Effector memory CD4-positive, alpha-beta T cell (primary cell): ENCODE results near the gene SWT1.
A peak's percentile ranks its signal among the peaks of the same experiment; 100 is the strongest.
"Not testable (repeated sequence)": the region's sequence is repeated elsewhere in the genome, so short reads cannot be mapped to it uniquely, and the experiment has no call there.

Experiments
- DNase-seq, 3 donors: peaks; one replicate each; pipeline ENCODE4 v3.0.0-alpha.2; 2020
- H3K27ac ChIP-seq: 2 replicates; pipeline ENCODE4 v1.7.0; 2013; ENCODE audit warnings: mild to moderate bottlenecking, low read length, moderate library complexity; ENCODE audit not compliant: insufficient read depth, poor library complexity, severe bottlenecking
- H3K27me3 ChIP-seq: replicated peaks from 2 replicates; pipeline ENCODE4 v1.7.0; 2013; ENCODE audit warnings: mild to moderate bottlenecking, low read length; ENCODE audit not compliant: insufficient read depth, control insufficient read depth, poor library complexity, severe bottlenecking
- H3K36me3 ChIP-seq: 2 replicates; pipeline ENCODE4 v1.7.0; 2013; ENCODE audit warnings: mild to moderate bottlenecking, low read length, moderate library complexity; ENCODE audit not compliant: control insufficient read depth, insufficient read depth
- H3K4me1 ChIP-seq: 2 replicates; pipeline ENCODE4 v1.7.0; 2013; ENCODE audit warnings: low read length, mild to moderate bottlenecking; ENCODE audit not compliant: control insufficient read depth, insufficient read depth, poor library complexity, severe bottlenecking
- H3K4me3 ChIP-seq: 2 replicates; pipeline ENCODE4 v1.7.0; 2013; ENCODE audit warnings: low read length, low read depth, mild to moderate bottlenecking; ENCODE audit not compliant: insufficient read depth, poor library complexity, severe bottlenecking
- H3K9me3 ChIP-seq: 2 replicates; pipeline ENCODE4 v1.7.0; 2013; ENCODE audit warnings: mild to moderate bottlenecking, low read length, moderate library complexity; ENCODE audit not compliant: control insufficient read depth

SWT1 gene

GRCh38 chr1:185162491-185162890 lies 5.5 kb downstream of the SWT1 start:
- no peaks in the 10 kb centered on the region for H3K27me3 ChIP-seq
- no peak overlapping the region for H3K4me3 ChIP-seq
- no peaks in the 10 kb centered on the region for H3K4me1 ChIP-seq
- H3K27ac ChIP-seq, result no peak overlapping the region
- peaks cover 3% of the 10 kb centered on the region for H3K36me3 ChIP-seq
- no peak for DNase-seq
- no peaks in the 10 kb centered on the region for H3K9me3 ChIP-seq

DNA sequence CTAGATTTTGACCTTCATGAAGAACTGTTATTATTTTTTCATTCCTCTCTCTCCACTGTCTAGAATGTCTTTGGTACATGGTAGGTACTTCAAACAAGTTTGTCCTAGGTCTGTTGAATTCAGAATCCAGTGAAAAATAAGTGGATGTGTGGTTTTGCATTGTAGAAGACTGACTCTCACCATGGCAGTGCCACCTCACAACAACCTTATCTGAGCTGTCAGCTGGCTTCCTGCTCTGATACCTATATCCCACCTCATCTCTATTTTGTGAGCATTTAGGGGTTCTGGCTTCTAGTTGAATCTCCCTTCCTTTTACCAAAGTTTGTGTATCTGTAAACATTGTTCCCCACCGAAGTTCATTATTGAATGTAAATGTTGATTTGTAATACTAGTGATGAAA lies 9.1 kb downstream of the SWT1 start:
- Histone ChIP-seq H3K4me3 (no peak overlapping the region), H3K4me1 (no peaks in the 10 kb centered on the region)

DNA sequence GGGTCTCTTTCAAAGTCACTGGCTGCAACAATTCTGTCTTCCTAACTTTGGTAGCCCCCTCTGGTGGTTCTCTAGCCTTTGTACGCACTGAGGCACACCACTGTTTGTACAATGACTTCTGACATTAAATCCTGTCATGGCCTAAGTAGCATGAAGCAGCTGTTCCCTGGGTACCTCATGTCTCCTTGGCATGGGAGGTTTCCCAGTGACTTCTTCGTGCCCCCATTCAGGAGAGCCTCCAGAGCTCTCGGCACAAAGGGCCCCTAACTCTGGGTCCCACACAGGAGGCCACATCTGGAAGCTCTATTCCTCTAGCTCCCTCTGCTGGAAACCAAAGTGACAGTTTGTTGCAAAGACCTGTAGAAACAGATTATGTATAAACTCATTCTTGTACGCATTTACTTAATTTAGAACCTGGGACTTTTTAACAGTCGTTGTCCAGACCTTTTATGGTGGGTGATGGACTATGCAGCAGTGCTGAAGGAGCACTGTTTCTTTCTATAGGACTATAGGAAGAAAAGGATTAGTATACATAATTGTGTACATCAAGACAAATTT lies 13.4 kb downstream of the SWT1 start:
- Histone ChIP-seq H3K27ac (no peak overlapping the region), H3K4me3 (no peak overlapping the region)

More for the DNA sequence above, 9.1 kb downstream of the SWT1 start:
- no peaks in the 10 kb centered on the region for H3K9me3 ChIP-seq
- peaks cover 3% of the 10 kb centered on the region for H3K36me3 ChIP-seq
- no peak overlapping the region for H3K27ac ChIP-seq
- no peak for DNase-seq
- H3K27me3 ChIP-seq, result no peaks in the 10 kb centered on the region

DNA sequence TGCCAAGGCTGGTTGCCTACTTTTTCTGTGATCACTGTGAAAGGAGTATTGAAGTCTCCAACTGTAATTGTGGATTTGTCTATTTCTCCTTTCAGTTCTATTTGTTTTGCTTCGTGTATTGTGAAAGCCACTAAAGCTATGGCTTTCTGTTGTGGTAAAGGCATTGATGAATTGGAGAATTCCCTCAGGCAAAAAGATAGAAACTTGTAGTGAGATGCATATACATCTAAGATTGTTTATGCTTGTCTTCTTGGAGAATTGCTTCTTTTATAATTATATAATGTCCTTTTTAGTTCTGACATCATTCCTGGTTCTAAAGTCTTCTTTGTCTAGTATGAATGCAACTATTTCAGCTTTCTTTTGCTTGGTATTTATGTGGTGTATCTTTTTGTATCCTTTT lies 36.8 kb downstream of the SWT1 start:
- no peak for DNase-seq

More for the DNA sequence above, 13.4 kb downstream of the SWT1 start:
- Histone ChIP-seq H3K9me3 (no peaks in the 10 kb centered on the region), H3K36me3 (peaks cover 3% of the 10 kb centered on the region), H3K27me3 (no peaks in the 10 kb centered on the region), H3K4me1 (no peaks in the 10 kb centered on the region)
- DNase-seq, result peak in 1 of 3 donors; percentile 3

DNA sequence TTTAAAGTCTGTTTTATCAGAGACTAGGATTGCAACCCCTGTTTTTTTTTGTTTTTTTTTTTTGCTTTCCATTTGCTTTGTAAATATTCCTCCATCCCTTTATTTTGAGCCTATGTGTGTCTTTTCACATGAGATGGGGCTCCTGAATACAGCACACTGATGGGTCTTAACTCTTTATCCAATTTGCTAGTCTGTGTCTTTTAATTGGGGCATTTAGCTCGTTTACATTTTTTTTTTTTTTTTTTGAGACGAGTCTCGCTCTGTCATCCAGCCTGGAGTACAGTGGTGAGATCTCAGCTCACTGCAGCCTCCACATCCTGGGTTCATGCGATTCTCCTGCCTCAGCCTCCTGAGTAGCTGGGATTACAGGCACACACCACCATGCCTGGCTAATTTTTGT lies 41.7 kb downstream of the SWT1 start:
- not testable (repeated sequence) for H3K27ac ChIP-seq

More for the DNA sequence above, 36.8 kb downstream of the SWT1 start:
- Histone ChIP-seq H3K9me3 (no peaks in the 10 kb centered on the region), H3K27ac (no peak overlapping the region), H3K36me3 (no peaks in the 10 kb centered on the region), H3K4me1 (no peaks in the 10 kb centered on the region), H3K27me3 (no peaks in the 10 kb centered on the region), H3K4me3 (no peak overlapping the region)

DNA sequence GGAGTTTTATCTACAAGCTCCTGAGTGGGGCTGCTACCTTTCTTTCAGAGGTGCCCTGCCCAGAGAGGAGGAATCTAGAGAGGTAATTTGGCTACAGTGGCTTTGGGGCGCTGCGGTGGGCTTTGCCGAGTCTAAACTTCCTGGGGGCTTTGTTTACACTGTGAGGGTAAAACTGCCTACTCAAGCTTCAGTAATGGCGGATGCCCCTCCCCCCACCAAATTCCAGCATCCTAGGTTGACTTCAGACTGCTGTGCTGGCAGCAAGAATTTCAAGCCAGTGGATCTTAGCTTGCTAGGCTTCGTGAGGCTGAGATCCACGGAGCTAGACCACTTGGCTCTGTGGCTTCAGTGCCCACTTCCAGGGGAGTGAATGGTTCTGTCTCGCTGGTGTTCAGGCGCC lies 43.9 kb downstream of the SWT1 start:
- H3K27me3 ChIP-seq, result no peaks in the 10 kb centered on the region
- H3K9me3 ChIP-seq, result no peaks in the 10 kb centered on the region
- H3K27ac ChIP-seq, result no peak overlapping the region
- no peak overlapping the region for H3K4me3 ChIP-seq
- DNase-seq, result no peak
- H3K36me3 ChIP-seq, result no peaks in the 10 kb centered on the region
- H3K4me1 ChIP-seq, result no peaks in the 10 kb centered on the region

More for the DNA sequence above, 41.7 kb downstream of the SWT1 start:
- not testable (repeated sequence) for H3K4me3 ChIP-seq, H3K36me3 ChIP-seq, H3K27me3 ChIP-seq, H3K9me3 ChIP-seq, DNase-seq, H3K4me1 ChIP-seq

DNA sequence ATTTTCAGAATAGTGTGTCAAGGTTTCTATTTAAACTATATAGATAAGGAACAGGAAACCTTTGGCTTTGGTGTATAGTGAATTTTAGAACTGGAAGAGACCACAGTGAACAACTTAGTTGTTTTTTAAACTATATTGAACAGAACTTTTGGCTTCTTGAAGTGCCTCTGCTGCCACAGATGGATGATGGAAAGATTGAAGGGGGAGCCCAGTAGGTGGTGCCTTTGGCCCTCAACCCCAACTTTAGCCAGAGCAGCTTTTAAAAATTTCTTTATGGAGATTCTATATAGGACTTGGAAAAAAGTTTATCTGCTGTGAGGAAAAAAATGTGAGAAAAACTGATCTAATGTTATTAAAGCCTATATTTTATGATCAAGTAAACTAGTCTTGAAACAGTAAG lies 50.2 kb downstream of the SWT1 start:
- Histone ChIP-seq H3K36me3 (no peaks in the 10 kb centered on the region), H3K4me1 (no peaks in the 10 kb centered on the region), H3K4me3 (no peak overlapping the region), H3K27ac (no peak overlapping the region), H3K9me3 (no peaks in the 10 kb centered on the region), H3K27me3 (no peaks in the 10 kb centered on the region)
- no peak for DNase-seq

DNA sequence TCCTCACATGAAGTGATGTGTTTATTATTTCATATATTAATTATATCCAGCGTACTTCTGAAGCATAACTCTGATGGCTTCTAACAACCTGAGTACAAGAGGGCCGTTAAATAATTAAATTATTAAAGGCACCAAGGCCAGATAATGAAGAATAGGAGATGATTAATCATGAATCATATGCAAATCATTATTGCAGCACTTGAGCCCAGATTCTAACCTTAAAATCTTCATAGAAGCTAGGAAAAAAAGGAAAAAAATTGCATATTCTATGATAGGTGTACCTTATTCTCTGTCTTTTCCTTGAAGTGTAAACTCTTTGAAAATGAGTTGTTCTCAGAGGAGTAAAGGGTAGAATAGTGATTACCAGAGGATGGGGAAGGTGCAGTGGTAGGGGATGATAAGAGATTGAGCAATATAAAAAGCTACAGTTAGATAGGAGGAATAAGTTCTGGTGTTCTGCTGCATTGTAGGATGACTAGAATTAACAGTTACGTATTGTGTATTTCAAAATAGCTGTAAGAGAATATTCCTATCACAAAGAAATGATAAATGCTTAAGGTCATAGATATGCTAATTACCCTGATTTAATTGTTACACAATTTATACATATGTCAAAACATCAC lies 51.1 kb downstream of the SWT1 start:
- H3K4me1 ChIP-seq, result no peaks in the 10 kb centered on the region

GRCh38 chr1:185208626-185209180 lies 51.7 kb downstream of the SWT1 start:
- Histone ChIP-seq H3K27ac (no peak overlapping the region), H3K27me3 (no peaks in the 10 kb centered on the region), H3K4me1 (no peaks in the 10 kb centered on the region), H3K4me3 (no peak overlapping the region), H3K9me3 (no peaks in the 10 kb centered on the region), H3K36me3 (no peaks in the 10 kb centered on the region)
- DNase-seq, result no peak

More for the DNA sequence above, 51.1 kb downstream of the SWT1 start:
- Histone ChIP-seq H3K9me3 (no peaks in the 10 kb centered on the region), H3K27ac (no peak overlapping the region), H3K36me3 (no peaks in the 10 kb centered on the region), H3K27me3 (no peaks in the 10 kb centered on the region), H3K4me3 (no peak overlapping the region)
- DNase-seq, result no peak

DNA sequence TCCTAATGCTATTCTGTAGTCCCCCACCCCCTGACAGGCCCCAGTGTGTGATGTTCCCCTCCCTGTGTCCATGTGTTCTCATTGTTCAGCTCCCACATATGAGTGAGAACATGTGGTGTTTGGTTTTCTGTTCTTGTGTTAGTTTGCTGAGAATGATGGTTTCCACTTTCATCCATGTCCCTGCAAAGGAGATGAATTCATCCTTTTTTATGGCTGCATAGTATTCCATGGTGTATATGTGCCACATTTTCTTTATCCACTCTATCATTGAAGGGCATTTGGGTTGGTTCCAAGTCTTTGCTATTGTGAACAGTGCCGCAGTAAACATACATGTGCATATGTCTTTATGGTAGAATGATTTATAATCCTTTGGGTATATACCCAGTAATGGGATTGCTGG lies 52.4 kb downstream of the SWT1 start:
- H3K27ac ChIP-seq, H3K27me3 ChIP-seq, H3K4me1 ChIP-seq, H3K9me3 ChIP-seq, DNase-seq, H3K4me3 ChIP-seq, H3K36me3 ChIP-seq: not testable (repeated sequence)
